ENCODE results near the gene C1orf115.

DNA sequence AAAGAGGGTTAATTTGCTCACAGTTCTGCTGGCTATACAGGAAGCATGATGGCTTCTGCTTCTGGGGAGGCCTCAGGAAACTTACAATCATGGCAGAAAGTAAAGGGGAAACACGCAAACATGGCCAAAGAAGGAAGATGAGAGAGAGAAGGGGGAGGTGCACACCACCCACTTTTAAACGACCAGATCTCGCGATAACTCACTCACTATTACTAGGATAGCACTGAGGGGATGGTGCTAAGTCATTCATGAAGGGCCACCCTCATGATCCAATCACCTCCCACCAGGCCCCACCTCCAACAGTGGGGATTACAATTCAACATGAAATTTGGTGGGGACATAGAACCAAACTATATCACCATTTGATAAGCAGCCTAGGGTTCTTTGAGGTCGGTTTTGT lies 2.4 kb upstream of the C1orf115 start:
- TF ChIP-seq, protein P1, sequence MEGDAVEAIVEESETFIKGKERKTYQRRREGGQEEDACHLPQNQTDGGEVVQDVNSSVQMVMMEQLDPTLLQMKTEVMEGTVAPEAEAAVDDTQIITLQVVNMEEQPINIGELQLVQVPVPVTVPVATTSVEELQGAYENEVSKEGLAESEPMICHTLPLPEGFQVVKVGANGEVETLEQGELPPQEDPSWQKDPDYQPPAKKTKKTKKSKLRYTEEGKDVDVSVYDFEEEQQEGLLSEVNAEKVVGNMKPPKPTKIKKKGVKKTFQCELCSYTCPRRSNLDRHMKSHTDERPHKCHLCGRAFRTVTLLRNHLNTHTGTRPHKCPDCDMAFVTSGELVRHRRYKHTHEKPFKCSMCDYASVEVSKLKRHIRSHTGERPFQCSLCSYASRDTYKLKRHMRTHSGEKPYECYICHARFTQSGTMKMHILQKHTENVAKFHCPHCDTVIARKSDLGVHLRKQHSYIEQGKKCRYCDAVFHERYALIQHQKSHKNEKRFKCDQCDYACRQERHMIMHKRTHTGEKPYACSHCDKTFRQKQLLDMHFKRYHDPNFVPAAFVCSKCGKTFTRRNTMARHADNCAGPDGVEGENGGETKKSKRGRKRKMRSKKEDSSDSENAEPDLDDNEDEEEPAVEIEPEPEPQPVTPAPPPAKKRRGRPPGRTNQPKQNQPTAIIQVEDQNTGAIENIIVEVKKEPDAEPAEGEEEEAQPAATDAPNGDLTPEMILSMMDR (IDR thresholded peaks at IDR 0.05; ENCODE audit: low read depth, low read length, poor library complexity, severe bottlenecking) = no peak
- TF ChIP-seq EZH2phosphoT487 (IDR thresholded peaks at IDR 0.05; ENCODE audit: borderline replicate concordance, low read length) = no peak
